HepG2 (cell line): ENCODE results near the gene C5orf24. TPM values are rescaled to one million over a fixed set of nuclear protein-coding genes. Genes with fewer than 3 reads are reported as not detected.
A peak's percentile ranks its signal among the peaks of the same experiment; 100 is the strongest.

Experiments used
- ARID2 ChIP-seq: sonication (generic); formaldehyde crosslinking; IDR thresholded peaks from 2 replicates; pipeline ENCODE4 v1.8.1; 2022; ENCODE audit warnings: mild to moderate bottlenecking, missing genetic modification reagents, borderline replicate concordance
- BORCS8-MEF2B ChIP-seq: sonication (generic); formaldehyde crosslinking; IDR thresholded peaks from 2 replicates; pipeline ENCODE4 v1.8.0; 2022; ENCODE audit warnings: mild to moderate bottlenecking, missing genetic modification reagents
- BRCA1 ChIP-seq: sonication (generic); formaldehyde crosslinking; IDR thresholded peaks from 2 replicates; pipeline ENCODE4 v1.4.0; 2020; ENCODE audit warnings: missing genetic modification reagents
- CSRNP2 ChIP-seq: sonication (generic); formaldehyde crosslinking; conservative IDR thresholded peaks from 2 replicates; pipeline ENCODE4 v1.8.0; 2022; ENCODE audit warnings: low read depth, missing genetic modification reagents
- HNF4A ChIP-seq: sonication (generic); formaldehyde crosslinking; IDR thresholded peaks from 2 replicates; pipeline ENCODE4 v1.4.0; 2020; ENCODE audit warnings: missing genetic modification reagents
- KLF12 ChIP-seq: sonication (generic); formaldehyde crosslinking; IDR thresholded peaks from 2 replicates; pipeline ENCODE4 v1.4.0; 2020; ENCODE audit warnings: missing genetic modification reagents, borderline replicate concordance
- KMT2B ChIP-seq: IDR thresholded peaks from 2 replicates; pipeline ENCODE4 v1.6.1; 2016; ENCODE audit warnings: missing genetic modification reagents, missing compliant biosample characterization
- LCORL ChIP-seq, 2 experiments: fragments of 450-650 bp in 1 of 2; sonication (generic) in 1 of 2; formaldehyde crosslinking in 1 of 2; IDR thresholded peaks; 2 replicates each; pipeline versions ENCODE4 v1.5.0 to v1.6.1; 2017 to 2020; ENCODE audit warnings: antibody characterized with exemption in 1 of 2, missing genetic modification reagents in 1 of 2
- NFIC ChIP-seq: IDR thresholded peaks from 2 replicates; pipeline ENCODE4 v1.6.1; 2012; ENCODE audit warnings: mild to moderate bottlenecking, low read length, inconsistent platforms
- NFKB2 ChIP-seq: sonication (generic); formaldehyde crosslinking; IDR thresholded peaks from 2 replicates; pipeline ENCODE4 v1.4.0; 2020; ENCODE audit warnings: missing genetic modification reagents, borderline replicate concordance
- NFYB ChIP-seq: sonication (generic); formaldehyde crosslinking; IDR thresholded peaks from 2 replicates; pipeline ENCODE4 v1.4.0; 2020; ENCODE audit warnings: missing genetic modification reagents
- RELA ChIP-seq: sonication (generic); formaldehyde crosslinking; IDR thresholded peaks from 2 replicates; pipeline ENCODE4 v1.4.0; 2020; ENCODE audit warnings: missing genetic modification reagents
- SP4 ChIP-seq: sonication (generic); formaldehyde crosslinking; IDR thresholded peaks from 2 replicates; pipeline ENCODE4 v1.8.1; 2023; ENCODE audit warnings: mild to moderate bottlenecking, missing genetic modification reagents
- TBL1XR1 ChIP-seq: fragments of 150-350 bp; IDR thresholded peaks from 2 replicates; pipeline ENCODE4 v1.6.1; 2014; ENCODE audit warnings: borderline replicate concordance, low read length; ENCODE audit not compliant: partially characterized antibody
- TOE1 ChIP-seq: sonication (generic); formaldehyde crosslinking; IDR thresholded peaks from 2 replicates; pipeline ENCODE4 v1.4.0; 2020; ENCODE audit warnings: mild to moderate bottlenecking, missing genetic modification reagents
- UBTF ChIP-seq: sonication (generic); formaldehyde crosslinking; IDR thresholded peaks from 2 replicates; pipeline ENCODE4 v1.4.0; 2020; ENCODE audit warnings: mild to moderate bottlenecking, missing genetic modification reagents
- ZBTB2 ChIP-seq: sonication (generic); formaldehyde crosslinking; IDR thresholded peaks from 2 replicates; pipeline ENCODE4 v1.8.0; 2022; ENCODE audit warnings: low read depth, missing genetic modification reagents
- ZBTB33 ChIP-seq: sonication (generic); formaldehyde crosslinking; IDR thresholded peaks from 2 replicates; pipeline ENCODE4 v1.4.0; 2020; ENCODE audit warnings: missing genetic modification reagents
- ZNF335 ChIP-seq: sonication (generic); formaldehyde crosslinking; IDR thresholded peaks from 2 replicates; pipeline ENCODE4 v1.4.0; 2020; ENCODE audit warnings: missing genetic modification reagents
- ZNF430 ChIP-seq: sonication (generic); formaldehyde crosslinking; IDR thresholded peaks from 2 replicates; pipeline ENCODE4 v1.9.0; 2021; ENCODE audit warnings: mild to moderate bottlenecking, missing genetic modification reagents
- ZNF740 ChIP-seq: sonication (generic); formaldehyde crosslinking; IDR thresholded peaks from 2 replicates; pipeline ENCODE4 v1.4.0; 2020; ENCODE audit warnings: missing genetic modification reagents
- ZNF841 ChIP-seq: sonication (generic); formaldehyde crosslinking; IDR thresholded peaks from 2 replicates; pipeline ENCODE4 v1.8.1; 2023; ENCODE audit warnings: missing genetic modification reagents, borderline replicate concordance
- polyA plus RNA-seq, 8 experiments: library from polyadenylated mRNA; depleted of rRNA in 3 of 8; stranded (reverse) in 7 of 8; unstranded in 1 of 8; fragments of >200 nt; fragmentation: Illumina TruSeq in 4 of 8; extraction: Trizol in 4 of 8; gene quantifications; 2 replicates each; pipeline versions ENCODE4 v1.2.1 to v1.2.3, GENCODE V29; 2011 to 2016; ENCODE audit warnings: low read depth in 4 of 8, missing spikeins in 1 of 8, mixed read lengths in 1 of 8; ENCODE audit not compliant: insufficient read depth in 1 of 8
- total RNA-seq, 5 experiments: library from RNA; depleted of rRNA; stranded (reverse); fragments of >200 nt; fragmentation: Illumina TruSeq; extraction: Trizol; gene quantifications; 2 replicates each; pipeline ENCODE4 v1.2.3, GENCODE V29; 2016; ENCODE audit warnings: low read depth in 1 of 5

The C5orf24 gene
- total and polyA plus RNA-seq, 2 of the 13 experiments (the other 11 are each of a cell fraction or from before 2014, with no cell fraction given) = 34.6 to 41.5 TPM

- TF ChIP-seq UBTF (CRISPR knock-in tag) = no peak
- no peak for TF ChIP-seq SP4 (CRISPR knock-in tag)
- no peak for TF ChIP-seq ZBTB33 (CRISPR knock-in tag)
- 0 out of 2 replicates have a peak, but pooled peaks have one; percentile 26 for TF ChIP-seq KLF12 (CRISPR knock-in tag)
- TF ChIP-seq LCORL (IDR thresholded peaks at IDR 0.05) = 0 out of 2 replicates have a peak, but pooled peaks have one; percentile 25
- no peak for TF ChIP-seq LCORL (CRISPR knock-in tag; IDR thresholded peaks at IDR 0.05)
- no peak for TF ChIP-seq RELA
- no peak for TF ChIP-seq KMT2B (CRISPR knock-in tag)
- 0 out of 2 replicates have a peak, but pooled peaks have one; percentile 19 for TF ChIP-seq ZNF841
- TF ChIP-seq HNF4A (CRISPR knock-in tag) = peak; percentile 37; the same call in 1 of the 2 replicates
- TF ChIP-seq ZBTB2 (CRISPR knock-in tag) = 0 out of 2 replicates have a peak, but pooled peaks have one; percentile 21
- TF ChIP-seq CSRNP2 (CRISPR knock-in tag) = no peak
- 0 out of 2 replicates have a peak, but pooled peaks have one; percentile 10 for TF ChIP-seq ARID2 (CRISPR knock-in tag)
- peak; percentile 65 for TF ChIP-seq NFYB (CRISPR knock-in tag)
- no peak for TF ChIP-seq ZNF740 (CRISPR knock-in tag)
- no peak for TF ChIP-seq ZNF335 (CRISPR knock-in tag)
- TF ChIP-seq NFKB2 (CRISPR knock-in tag) = no peak
- TF ChIP-seq BRCA1 (CRISPR knock-in tag) = no peak
- TF ChIP-seq BORCS8-MEF2B (CRISPR knock-in tag) = no peak
- TF ChIP-seq ZNF430 (CRISPR knock-in tag) = no peak
- TF ChIP-seq TBL1XR1 = no peak
- no peak for TF ChIP-seq TOE1 (CRISPR knock-in tag)
- TF ChIP-seq NFIC = no peak
Observed at GRCh38 chr5:134874831-134875655, 29.3 kb downstream of the C5orf24 start (continued).
